NCI-H526 (cell line): ENCODE measurements around the gene TCEAL7.
"Not testable (repeated sequence)": the region's sequence is repeated elsewhere in the genome, so short reads cannot be mapped to it uniquely, and the experiment has no call there.

Source experiments
- DNase-seq, 2 experiments: peaks; one replicate each; lab custom pipeline; 2025; lab: John Stamatoyannopoulos, UW

TCEAL7 gene

GRCh38 chrX:103329991-103330390 lies at the start of gene TCEAL7:
Gene TCEAL7, plus strand, starts transcription at chrX:103330239. Its CDS starts 1,165 bp downstream, at chrX:103331404.
- DNase-seq = no peak

- DNase-seq = no peak
Measured at GRCh38 chrX:103293118-103293517, 36.9 kb upstream of the TCEAL7 start.

GRCh38 chrX:103304705-103305104 lies 25.3 kb upstream of the TCEAL7 start:
- no peak for DNase-seq

- DNase-seq = not testable (repeated sequence)
Measured at GRCh38 chrX:103305666-103306065, 24.4 kb upstream of the TCEAL7 start.

- peak in 1 of 2 experiments; percentile 41 for DNase-seq
Measured at GRCh38 chrX:103309860-103310554, 20.0 kb upstream of the TCEAL7 start.

GRCh38 chrX:103310555-103311398 lies 19.3 kb upstream of the TCEAL7 start, which contains the start of gene BEX2:
Gene BEX2, minus strand, starts transcription at chrX:103310990. Its CDS starts 1,014 bp downstream, at chrX:103309976.
- peak; percentile 67 to 86 for DNase-seq

- DNase-seq = no peak
Measured at GRCh38 chrX:103311399-103311780, 18.6 kb upstream of the TCEAL7 start.

GRCh38 chrX:103330681-103331288 lies 746 bp downstream of the TCEAL7 start:
- no peak for DNase-seq

- DNase-seq = no peak
Measured at GRCh38 chrX:103338663-103339062, 8.6 kb downstream of the TCEAL7 start.

- DNase-seq = peak in 1 of 2 experiments; percentile 46
Measured at GRCh38 chrX:103343105-103343504, 13.1 kb downstream of the TCEAL7 start.

GRCh38 chrX:103344606-103345005 lies 14.6 kb downstream of the TCEAL7 start:
- DNase-seq = no peak

- no peak for DNase-seq
Measured at GRCh38 chrX:103347682-103348397, 17.8 kb downstream of the TCEAL7 start.

- peak; percentile 26 to 56 for DNase-seq
Measured at GRCh38 chrX:103356130-103356798, 26.2 kb downstream of the TCEAL7 start, which contains the start of gene TCEAL9. Gene TCEAL9, plus strand, starts transcription at chrX:103356506. Its CDS starts 1,179 bp downstream, at chrX:103357685.

GRCh38 chrX:103356858-103357257 lies 26.8 kb downstream of the TCEAL7 start:
- DNase-seq = peak in 1 of 2 experiments; percentile 22

GRCh38 chrX:103357871-103358270 lies 27.8 kb downstream of the TCEAL7 start:
- no peak for DNase-seq

GRCh38 chrX:103359605-103360004 lies 29.6 kb downstream of the TCEAL7 start:
- not testable (repeated sequence) for DNase-seq

- DNase-seq = no peak
Measured at GRCh38 chrX:103360092-103360491, 30.1 kb downstream of the TCEAL7 start.

GRCh38 chrX:103360916-103361315 lies 30.9 kb downstream of the TCEAL7 start:
- no peak for DNase-seq

- no peak for DNase-seq
Measured at GRCh38 chrX:103361798-103362197, 31.8 kb downstream of the TCEAL7 start.

- DNase-seq = no peak
Measured at GRCh38 chrX:103362474-103362873, 32.4 kb downstream of the TCEAL7 start.

- DNase-seq = no peak
Measured at GRCh38 chrX:103363046-103363445, 33.0 kb downstream of the TCEAL7 start.
